Epithelial cell of esophagus (primary cell): ENCODE results near the gene SLC22A14.
"Not testable (repeated sequence)": the region's sequence is repeated elsewhere in the genome, so short reads cannot be mapped to it uniquely, and the experiment has no call there.

Source experiments
- DNase-seq: peaks from one replicate; pipeline ENCODE4 v3.0.0; 2010; ENCODE audit warnings: low read depth
- H3K4me3 ChIP-seq: 2 replicates; pipeline ENCODE4 v1.5.1; 2011; ENCODE audit warnings: mild to moderate bottlenecking, low read length, control low read depth
- TF ChIP-seq, protein P1 (sequence below): IDR thresholded peaks from 2 replicates; pipeline ENCODE4 v1.5.1; 2011; ENCODE audit warnings: low read depth, mild to moderate bottlenecking, low read length, control low read depth, inconsistent platforms; ENCODE audit not compliant: insufficient read depth; ENCODE audit errors: missing control alignments

The SLC22A14 gene, protein sequence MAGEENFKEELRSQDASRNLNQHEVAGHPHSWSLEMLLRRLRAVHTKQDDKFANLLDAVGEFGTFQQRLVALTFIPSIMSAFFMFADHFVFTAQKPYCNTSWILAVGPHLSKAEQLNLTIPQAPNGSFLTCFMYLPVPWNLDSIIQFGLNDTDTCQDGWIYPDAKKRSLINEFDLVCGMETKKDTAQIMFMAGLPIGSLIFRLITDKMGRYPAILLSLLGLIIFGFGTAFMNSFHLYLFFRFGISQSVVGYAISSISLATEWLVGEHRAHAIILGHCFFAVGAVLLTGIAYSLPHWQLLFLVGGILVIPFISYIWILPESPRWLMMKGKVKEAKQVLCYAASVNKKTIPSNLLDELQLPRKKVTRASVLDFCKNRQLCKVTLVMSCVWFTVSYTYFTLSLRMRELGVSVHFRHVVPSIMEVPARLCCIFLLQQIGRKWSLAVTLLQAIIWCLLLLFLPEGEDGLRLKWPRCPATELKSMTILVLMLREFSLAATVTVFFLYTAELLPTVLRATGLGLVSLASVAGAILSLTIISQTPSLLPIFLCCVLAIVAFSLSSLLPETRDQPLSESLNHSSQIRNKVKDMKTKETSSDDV

DNA sequence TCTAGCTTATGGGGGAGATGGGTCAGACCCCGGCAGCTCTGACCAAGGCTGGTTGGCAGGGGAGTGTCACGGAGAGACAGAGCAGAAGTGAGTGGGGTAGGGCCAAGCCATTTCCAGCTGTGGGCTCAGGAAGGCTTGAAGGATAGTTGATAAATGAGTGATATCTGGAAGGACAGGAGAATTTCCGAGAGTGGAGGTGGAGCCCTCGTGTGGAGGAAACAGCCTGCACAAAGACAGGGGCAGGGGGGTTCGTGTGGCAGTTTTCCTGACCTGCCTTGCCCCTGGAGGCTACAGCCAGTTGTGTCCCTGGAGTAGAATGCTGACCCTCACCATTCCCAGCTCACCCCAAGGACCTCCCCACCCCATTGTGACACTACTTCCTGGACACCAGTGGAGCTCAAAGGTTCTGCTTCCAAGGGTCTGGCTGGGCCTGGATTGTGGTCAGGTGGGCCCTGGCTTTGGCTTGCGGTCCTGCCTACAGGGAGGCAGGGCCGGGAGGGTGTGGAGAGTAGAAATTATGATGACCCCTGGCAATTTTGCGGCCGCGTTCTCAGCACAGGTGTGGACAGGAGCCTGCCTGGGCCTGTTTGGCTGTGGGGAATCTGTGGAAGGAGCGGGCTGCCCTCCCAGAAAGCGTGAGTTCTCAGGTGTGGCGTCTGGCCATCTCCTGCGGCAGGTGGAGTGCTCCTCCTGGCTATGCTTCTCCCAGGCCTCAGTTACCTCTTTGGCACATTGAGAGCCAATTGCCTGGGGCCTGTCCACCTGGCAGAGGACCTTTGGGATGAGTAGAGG lies at the start of gene SLC22A14:
Gene SLC22A14 (plus strand): TSS at position 400 of the 792 bp plus-strand sequence. CDS start 23,733 bp downstream, outside the sequence.
- H3K4me3 ChIP-seq: no peak within 1 kb of the TSS
- TF ChIP-seq, protein P1, sequence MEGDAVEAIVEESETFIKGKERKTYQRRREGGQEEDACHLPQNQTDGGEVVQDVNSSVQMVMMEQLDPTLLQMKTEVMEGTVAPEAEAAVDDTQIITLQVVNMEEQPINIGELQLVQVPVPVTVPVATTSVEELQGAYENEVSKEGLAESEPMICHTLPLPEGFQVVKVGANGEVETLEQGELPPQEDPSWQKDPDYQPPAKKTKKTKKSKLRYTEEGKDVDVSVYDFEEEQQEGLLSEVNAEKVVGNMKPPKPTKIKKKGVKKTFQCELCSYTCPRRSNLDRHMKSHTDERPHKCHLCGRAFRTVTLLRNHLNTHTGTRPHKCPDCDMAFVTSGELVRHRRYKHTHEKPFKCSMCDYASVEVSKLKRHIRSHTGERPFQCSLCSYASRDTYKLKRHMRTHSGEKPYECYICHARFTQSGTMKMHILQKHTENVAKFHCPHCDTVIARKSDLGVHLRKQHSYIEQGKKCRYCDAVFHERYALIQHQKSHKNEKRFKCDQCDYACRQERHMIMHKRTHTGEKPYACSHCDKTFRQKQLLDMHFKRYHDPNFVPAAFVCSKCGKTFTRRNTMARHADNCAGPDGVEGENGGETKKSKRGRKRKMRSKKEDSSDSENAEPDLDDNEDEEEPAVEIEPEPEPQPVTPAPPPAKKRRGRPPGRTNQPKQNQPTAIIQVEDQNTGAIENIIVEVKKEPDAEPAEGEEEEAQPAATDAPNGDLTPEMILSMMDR: no peak
- DNase-seq: no peak

DNA sequence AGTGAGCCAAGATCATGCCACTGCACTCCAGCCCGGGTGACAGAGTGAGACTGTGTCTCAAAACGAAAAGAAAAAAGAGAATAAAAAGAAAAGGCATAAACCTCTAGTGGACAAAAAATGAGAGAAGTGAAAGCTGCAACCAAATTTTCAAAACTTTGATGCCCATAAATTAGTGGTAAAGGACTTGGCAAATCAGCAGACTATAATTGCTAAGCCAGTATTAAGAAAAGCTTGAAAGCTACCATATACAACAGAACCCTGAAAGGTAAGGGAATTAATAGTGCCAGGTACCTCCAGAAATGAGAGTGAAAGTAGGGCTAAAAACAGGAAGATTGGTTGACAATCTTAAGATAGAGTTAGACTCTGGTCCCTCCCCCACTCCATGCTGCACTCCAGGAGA lies 49.4 kb upstream of the SLC22A14 start:
- H3K4me3 ChIP-seq: no peak overlapping the region
- TF ChIP-seq, protein P1: no peak
- DNase-seq: no peak

DNA sequence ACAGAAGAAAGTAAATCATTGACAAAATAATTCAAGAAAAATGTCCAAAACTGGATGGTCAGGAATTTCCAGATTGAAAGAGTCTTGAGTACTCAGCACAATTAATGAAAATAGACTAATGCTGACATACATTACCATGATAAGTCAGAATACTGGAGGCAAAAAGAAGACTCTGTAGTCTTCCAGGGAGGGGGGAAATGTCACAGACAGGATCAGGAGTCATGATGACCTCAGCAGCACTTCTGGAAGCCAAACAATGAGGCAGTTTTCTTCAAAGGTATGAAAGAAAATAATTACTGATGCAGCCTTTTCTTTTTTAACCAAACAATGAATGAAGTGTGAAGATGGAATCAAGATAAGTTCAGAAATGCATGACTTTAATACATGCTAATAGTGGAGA lies 46.6 kb upstream of the SLC22A14 start:
- DNase-seq: peak; percentile 48
- TF ChIP-seq, protein P1: no peak
- H3K4me3 ChIP-seq: no peak overlapping the region

DNA sequence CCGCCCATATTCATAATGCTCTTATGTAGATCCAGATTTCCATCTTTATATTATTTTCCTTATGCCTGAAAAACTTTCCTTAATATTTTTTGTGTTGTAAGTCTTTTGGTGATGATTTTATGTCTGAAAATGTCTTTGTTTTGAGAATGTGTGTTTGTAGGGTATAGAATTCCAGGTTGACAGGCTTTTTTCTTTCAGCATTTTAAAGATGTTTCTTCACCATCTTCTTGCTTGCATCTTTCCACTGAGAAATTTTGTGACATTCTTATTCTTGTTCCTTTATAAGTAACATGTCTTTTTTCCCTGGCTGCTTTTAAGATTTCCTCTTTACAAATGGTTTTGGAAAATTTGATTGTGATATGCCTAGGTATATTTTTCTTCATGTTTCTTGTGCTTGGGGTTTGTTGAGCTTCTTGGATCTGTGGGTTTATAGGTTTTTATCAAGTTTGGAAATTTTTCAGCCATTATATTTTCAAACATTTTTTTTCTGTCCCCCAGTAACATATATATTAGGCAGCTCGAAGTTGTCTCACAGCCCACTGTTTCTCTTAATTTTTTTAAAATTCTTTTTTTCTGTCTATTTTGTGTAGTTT lies 43.6 kb upstream of the SLC22A14 start:
- no peak for DNase-seq
- TF ChIP-seq, protein P1: no peak

DNA sequence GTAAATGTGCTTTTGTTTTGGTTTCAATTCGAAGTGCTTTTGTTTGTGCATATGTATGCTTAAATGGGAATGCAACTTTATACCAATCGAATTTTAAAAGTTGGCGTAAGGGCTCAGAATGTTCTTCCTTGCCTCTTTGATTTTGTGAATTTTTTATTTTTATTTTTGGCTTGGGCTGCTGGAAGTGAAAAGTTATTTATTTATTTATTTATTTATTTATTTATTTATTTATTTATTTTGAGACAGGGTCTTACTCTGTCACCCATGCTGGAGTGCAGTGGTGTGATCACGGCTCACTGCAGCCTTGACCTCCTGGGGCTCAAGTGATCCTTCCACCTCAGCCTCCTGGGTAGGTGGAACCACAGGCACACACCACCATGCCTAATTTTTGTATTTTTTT lies 39.3 kb upstream of the SLC22A14 start:
- H3K4me3 ChIP-seq, DNase-seq: not testable (repeated sequence)

More for the DNA sequence above, 43.6 kb upstream of the SLC22A14 start:
- no peak overlapping the region for H3K4me3 ChIP-seq

DNA sequence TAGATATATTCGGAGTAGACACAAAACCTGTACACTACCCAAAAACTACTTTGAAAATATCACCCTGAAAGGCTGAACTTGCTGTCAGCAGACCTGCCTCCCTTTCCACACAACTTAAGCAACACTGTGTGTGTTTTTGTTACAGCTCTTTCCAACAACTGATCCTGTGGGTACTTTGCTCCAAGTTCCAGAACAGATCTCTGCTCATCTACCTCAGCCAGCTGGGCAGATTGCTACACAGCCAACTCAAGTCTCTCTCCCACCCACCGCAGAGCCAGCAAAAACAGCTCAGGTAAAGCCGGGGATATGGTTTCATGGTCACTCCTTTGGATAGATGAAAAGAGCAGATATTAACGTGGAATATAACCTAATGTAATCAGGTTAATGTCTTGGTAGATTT lies 36.2 kb upstream of the SLC22A14 start:
- TF ChIP-seq, protein P1: no peak
- DNase-seq: no peak
- no peak overlapping the region for H3K4me3 ChIP-seq

DNA sequence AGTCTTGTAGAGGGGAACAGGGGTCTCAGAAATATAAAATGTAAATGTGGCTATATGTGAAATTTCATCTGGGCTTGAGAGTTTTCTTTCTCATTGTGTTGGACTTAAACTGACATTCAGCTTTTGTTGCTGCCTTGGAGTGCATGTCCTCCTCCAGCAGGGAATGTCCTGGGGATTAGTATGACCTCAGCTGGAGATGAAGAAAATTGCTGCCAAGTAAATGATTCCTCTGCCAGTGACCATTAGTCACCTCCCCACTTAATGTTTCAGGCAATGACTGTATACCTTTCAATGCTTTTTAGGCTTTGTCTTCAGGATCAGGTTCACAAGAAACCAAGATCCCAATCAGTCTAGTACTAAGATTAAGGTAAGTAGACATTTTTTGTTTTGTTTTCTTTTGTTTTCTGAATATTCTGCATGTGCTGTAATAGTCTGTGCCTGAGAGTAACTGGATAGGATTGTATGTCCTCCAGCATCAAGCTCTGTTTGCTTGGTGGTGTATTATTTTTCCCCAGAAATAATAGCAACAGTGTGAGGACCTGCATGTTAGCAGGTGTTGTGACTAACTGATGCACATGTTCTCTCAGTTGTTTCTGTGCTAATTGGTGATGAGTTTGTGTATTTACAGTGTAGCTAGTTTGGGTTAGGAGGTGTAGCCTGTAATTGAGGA lies 34.6 kb upstream of the SLC22A14 start:
- DNase-seq: peak; percentile 92

More for the DNA sequence above, 34.6 kb upstream of the SLC22A14 start:
- TF ChIP-seq, protein P1: peak; percentile 47
- no peak overlapping the region for H3K4me3 ChIP-seq
